OCI-LY7 (cell line): ENCODE results near the gene ITPRIP.

Source experiments
- EZH2phosphoT487 ChIP-seq: fragments of 200-600 bp; sonication (generic); IDR thresholded peaks from 2 replicates; pipeline ENCODE4 v1.6.1; 2018; ENCODE audit warnings: low read depth, borderline replicate concordance, mild to moderate bottlenecking, mixed run types, antibody characterized with exemption, low read length, moderate library complexity, mixed read lengths
- TF ChIP-seq, protein P1 (sequence below): fragments of 200-600 bp; sonication (generic); conservative IDR thresholded peaks from 2 replicates; pipeline ENCODE4 v1.5.1; 2014; ENCODE audit warnings: mild to moderate bottlenecking, antibody characterized with exemption, low read length, moderate library complexity, mixed read lengths

DNA sequence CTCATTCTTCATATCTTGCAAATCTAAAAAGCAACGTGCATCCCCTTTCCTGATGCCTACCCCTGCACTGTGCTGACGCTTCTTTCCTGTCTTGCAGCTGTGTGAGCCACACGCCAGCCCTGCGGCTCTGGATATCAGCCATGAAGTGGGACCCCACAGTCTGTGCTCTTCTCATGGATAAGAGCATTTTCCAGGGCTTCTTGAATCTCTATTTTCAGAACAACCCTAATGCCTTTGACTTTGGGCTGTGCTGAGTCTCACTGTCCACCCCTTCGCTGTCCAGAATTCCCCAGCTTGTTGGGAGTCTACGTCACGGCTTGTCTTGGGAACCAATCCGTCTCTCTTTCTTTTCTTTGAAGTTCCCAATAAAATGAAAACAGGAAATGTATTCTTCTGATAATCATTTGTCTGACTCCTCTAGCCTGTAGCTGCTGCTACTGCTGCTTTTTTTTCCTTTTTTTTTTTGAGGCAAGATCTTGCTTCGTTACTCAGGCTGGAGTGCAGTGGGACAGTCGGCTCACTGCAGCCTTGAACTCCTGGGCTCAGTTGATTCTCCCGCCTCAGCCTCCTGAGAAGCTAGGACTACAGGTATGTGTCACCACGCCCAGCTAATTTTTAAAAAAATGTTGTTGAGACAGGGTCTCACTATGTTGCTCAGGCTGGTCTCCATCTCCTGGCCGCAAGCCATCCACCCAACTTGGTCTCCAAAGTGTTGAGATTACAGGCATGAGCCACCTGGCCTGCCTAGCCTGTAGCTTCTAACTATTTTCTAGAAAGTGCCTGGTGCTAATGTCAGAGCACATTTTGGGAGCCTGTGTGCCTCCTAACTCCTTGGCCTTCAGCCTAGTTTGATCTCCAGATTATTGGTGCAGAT, 39.0 kb downstream of the ITPRIP start:
- TF ChIP-seq, protein P1, sequence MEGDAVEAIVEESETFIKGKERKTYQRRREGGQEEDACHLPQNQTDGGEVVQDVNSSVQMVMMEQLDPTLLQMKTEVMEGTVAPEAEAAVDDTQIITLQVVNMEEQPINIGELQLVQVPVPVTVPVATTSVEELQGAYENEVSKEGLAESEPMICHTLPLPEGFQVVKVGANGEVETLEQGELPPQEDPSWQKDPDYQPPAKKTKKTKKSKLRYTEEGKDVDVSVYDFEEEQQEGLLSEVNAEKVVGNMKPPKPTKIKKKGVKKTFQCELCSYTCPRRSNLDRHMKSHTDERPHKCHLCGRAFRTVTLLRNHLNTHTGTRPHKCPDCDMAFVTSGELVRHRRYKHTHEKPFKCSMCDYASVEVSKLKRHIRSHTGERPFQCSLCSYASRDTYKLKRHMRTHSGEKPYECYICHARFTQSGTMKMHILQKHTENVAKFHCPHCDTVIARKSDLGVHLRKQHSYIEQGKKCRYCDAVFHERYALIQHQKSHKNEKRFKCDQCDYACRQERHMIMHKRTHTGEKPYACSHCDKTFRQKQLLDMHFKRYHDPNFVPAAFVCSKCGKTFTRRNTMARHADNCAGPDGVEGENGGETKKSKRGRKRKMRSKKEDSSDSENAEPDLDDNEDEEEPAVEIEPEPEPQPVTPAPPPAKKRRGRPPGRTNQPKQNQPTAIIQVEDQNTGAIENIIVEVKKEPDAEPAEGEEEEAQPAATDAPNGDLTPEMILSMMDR: no peak
- TF ChIP-seq EZH2phosphoT487: no peak
